Neural progenitor cell (in vitro differentiated cells): ENCODE data around the gene ST7L.

Source experiments
- EZH2 ChIP-seq: fragments of 200-600 bp; sonication (generic); IDR thresholded peaks from 2 replicates; pipeline ENCODE4 v1.6.1; 2017; ENCODE audit warnings: antibody characterized with exemption, mild to moderate bottlenecking, moderate library complexity
- TF ChIP-seq, protein P1 (sequence below): fragments of 200-600 bp; sonication (generic); IDR thresholded peaks from 2 replicates; pipeline ENCODE4 v1.5.1; 2017; ENCODE audit warnings: antibody characterized with exemption, mild to moderate bottlenecking

DNA sequence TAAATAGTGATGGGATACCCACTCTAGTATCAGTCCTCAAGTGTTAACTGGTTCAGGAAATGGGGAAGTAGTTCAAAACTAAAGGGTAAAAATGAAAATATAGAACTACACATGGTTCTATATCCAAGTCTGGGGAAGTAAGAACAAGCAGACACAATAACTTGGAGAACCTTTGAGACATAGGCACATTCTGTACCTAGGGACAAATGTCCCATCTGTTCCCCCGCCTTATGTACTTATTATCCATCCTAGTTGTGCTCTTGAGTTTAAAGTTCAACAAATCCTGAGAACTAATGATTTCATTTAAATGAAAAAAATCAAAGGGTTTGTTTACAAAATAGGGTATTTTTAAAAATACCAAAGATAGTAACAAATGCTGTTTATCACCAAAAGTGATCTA, 77.6 kb downstream of the ST7L start:
- TF ChIP-seq, protein P1, sequence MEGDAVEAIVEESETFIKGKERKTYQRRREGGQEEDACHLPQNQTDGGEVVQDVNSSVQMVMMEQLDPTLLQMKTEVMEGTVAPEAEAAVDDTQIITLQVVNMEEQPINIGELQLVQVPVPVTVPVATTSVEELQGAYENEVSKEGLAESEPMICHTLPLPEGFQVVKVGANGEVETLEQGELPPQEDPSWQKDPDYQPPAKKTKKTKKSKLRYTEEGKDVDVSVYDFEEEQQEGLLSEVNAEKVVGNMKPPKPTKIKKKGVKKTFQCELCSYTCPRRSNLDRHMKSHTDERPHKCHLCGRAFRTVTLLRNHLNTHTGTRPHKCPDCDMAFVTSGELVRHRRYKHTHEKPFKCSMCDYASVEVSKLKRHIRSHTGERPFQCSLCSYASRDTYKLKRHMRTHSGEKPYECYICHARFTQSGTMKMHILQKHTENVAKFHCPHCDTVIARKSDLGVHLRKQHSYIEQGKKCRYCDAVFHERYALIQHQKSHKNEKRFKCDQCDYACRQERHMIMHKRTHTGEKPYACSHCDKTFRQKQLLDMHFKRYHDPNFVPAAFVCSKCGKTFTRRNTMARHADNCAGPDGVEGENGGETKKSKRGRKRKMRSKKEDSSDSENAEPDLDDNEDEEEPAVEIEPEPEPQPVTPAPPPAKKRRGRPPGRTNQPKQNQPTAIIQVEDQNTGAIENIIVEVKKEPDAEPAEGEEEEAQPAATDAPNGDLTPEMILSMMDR = no peak
- no peak for TF ChIP-seq EZH2
